ENCODE data around the gene EPB41L3.
"Not testable (repeated sequence)": the region's sequence is repeated elsewhere in the genome, so short reads cannot be mapped to it uniquely, and the experiment has no call there.

EPB41L3 gene

DNA sequence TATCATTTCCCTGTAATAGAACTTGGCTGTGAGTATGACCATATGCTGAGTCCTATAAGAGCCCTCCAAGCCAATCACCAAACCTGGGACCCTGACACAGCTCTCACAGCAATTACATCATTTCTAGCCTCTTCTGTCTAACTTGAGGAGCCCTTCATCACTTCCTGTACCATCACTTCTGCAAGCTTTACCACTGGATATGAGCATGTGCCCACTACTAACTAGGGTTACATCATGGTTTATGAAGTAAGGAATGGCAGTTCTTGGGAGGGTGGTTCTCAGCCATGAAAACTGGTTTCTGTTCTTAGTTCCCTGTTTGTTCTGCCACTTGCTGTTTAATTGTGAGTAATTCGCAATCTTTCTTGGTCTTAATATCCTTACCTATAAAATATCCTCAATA lies 31.0 kb upstream of the EPB41L3 start:
- no peak for DNase-seq (ENCODE audit: low spot score)
- Histone ChIP-seq H3K4me3 (no peak overlapping the region), H3K27ac (no peak overlapping the region)
- no peak for TF ChIP-seq CTCF (IDR thresholded peaks at IDR 0.05)

GRCh38 chr18:5571666-5572065 lies 27.9 kb upstream of the EPB41L3 start:
- no peak for TF ChIP-seq CTCF (IDR thresholded peaks at IDR 0.05)
- Histone ChIP-seq H3K4me3 (no peak overlapping the region), H3K27ac (no peak overlapping the region)
- no peak for DNase-seq (ENCODE audit: low spot score)

DNA sequence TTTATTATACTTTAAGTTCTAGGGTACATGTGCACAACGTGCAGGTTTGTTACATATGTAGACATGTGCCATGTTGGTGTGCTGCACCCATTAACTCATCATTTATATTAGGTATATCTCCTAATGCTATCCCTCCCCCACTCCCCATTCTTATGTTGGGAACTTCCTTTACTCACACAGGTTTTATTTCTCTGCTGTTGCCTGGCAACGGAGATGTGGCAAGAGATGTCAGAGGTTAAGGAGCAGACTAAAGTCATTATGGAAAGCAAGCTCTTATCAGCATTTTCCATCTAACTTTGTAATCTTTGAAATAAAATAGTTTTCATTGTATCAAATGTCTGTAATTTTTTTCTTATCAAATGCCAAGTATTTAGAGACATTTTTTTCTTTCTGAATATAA lies 26.8 kb upstream of the EPB41L3 start:
- H3K27ac ChIP-seq; H3K4me3 ChIP-seq; DNase-seq (ENCODE audit: low spot score): not testable (repeated sequence)

- no peak for TF ChIP-seq CTCF (IDR thresholded peaks at IDR 0.05)
- Histone ChIP-seq H3K4me3 (no peak overlapping the region), H3K27ac (no peak overlapping the region)
- DNase-seq (ENCODE audit: low spot score), result no peak
Measured at GRCh38 chr18:5568416-5568815, 24.6 kb upstream of the EPB41L3 start.

DNA sequence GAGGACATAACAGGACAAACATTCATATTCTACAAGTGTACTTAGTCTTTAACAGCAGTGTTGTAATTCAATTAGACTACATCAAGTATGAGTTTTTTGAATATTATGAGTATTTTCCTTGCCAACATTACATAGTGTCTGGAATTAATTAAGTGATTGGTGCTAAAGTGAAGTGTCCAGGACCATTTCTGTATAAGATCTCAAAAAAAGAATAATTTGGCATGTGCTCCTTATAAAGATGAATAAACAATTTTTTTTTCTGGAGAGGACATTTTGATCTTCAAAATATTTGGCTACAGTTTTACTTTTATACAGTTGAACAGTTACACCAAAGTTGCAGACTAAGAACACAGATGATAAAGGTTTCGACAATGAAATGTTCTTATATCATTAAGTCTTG lies 15.1 kb upstream of the EPB41L3 start:
- DNase-seq (ENCODE audit: low spot score), result no peak
- H3K4me3 ChIP-seq, result no peak overlapping the region
- no peak for TF ChIP-seq CTCF (IDR thresholded peaks at IDR 0.05)
- H3K27ac ChIP-seq, result no peak overlapping the region

DNA sequence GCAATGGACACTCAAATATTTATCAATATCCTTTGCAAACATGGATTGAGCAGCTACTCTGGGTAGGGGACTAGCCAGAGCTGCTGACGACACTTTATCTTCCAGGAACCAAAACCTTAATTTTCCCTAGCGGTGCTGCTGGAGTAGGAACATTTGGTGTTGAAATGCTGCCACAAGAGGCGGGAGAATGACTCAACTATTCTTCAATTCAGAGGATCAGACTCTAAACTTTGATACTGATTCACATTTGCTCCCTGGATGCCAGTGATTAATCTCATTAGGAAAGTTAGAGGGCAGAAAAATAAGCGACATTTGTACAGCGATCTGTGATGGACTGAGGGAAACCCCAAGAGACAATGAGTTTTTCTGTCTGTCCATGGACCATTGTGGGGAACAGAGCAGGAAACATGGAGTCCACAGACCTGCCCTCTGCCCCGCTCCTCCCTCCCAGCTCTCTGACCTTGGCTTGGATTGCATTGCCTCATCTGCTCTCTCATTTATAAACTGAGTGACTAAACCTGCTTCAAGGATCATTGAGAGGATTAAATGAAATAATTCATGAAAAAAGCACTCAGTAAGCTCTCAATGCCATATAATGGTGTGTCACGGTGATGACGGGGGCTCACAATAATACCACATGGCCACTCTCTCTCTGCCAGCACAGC lies 12.6 kb upstream of the EPB41L3 start:
- TF ChIP-seq CTCF (IDR thresholded peaks at IDR 0.05), result no peak
- Histone ChIP-seq H3K4me3 (no peak overlapping the region), H3K27ac (peak overlapping the region in 1 of 2 donors; percentile 50)
- no peak for DNase-seq (ENCODE audit: low spot score)

- no peak for DNase-seq (ENCODE audit: low spot score)
- Histone ChIP-seq H3K4me3 (no peak overlapping the region), H3K27ac (no peak overlapping the region)
- TF ChIP-seq CTCF (IDR thresholded peaks at IDR 0.05), result no peak
Measured at GRCh38 chr18:5554629-5555028, 10.8 kb upstream of the EPB41L3 start.
